GM19023 (cell line): Measurements from ENCODE around the gene GPR160.

ENCODE experiments used
- ATAC-seq: cut with Tn5 transposase; IDR thresholded peaks from one replicate; pipeline ENCODE4 v1.9.1; 2021; ENCODE audit warnings: mild to moderate bottlenecking, moderate library complexity; ENCODE audit not compliant: unreplicated experiment

Gene GPR160

DNA sequence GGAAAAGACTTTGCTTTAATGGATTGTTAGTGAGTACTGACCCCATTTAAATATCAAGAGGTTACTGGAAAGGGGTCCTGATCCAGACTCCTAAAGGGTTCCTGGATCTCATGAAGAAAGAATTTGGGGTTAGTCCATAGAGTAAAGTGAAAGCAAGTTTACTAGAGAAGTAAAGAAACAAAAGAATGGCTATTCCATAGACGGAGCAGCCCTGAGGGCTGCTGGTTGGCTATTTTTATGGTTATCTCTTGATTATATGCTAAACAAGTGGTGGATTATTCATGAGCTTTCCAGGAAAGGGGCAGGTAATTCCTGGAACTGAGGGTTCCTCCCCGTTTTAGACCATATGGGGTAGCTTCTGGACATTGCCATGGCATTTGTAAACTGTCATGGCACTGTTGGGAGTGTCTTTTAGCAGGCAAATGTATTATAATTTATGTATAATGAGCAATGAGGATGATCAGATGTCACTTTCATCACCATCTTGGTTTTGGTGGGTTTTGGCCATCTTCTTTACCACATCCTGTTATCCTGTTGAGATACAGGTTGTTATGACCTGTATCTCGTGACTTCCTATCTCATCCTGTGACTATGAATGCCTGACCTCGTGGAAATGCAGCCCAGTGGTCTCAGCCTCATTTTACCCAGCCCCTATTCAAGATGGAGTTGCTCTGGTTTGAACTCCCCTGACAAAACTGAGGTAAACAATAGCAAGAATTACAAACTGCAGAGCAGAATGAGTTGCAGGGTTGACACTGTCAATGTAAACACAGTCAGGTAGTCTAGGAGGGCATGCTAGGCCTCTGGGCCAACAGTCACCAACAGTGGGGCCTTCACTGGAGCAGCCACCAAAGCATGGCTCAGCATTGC, 10.3 kb upstream of the GPR160 start:
- ATAC-seq: no peak

DNA sequence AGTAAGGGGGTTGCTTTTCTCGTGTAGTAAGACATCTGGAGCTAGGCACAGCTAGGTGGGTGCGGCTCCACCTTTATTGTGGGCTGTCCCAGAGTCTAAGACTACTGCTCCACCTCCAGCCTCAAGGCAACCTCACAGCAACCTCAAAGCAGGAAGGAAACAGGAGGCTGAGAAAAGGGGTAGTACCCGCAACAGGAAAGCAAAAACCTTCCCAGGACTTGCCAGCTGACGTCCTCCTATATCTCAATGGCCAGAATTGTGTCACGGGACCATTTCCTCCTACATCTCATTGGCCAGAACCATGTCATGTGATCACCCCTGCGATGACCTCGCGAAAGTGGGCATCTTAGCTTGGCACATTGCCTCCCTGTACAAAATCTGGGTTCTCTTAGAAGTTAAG, 4.3 kb upstream of the GPR160 start:
- ATAC-seq: no peak

DNA sequence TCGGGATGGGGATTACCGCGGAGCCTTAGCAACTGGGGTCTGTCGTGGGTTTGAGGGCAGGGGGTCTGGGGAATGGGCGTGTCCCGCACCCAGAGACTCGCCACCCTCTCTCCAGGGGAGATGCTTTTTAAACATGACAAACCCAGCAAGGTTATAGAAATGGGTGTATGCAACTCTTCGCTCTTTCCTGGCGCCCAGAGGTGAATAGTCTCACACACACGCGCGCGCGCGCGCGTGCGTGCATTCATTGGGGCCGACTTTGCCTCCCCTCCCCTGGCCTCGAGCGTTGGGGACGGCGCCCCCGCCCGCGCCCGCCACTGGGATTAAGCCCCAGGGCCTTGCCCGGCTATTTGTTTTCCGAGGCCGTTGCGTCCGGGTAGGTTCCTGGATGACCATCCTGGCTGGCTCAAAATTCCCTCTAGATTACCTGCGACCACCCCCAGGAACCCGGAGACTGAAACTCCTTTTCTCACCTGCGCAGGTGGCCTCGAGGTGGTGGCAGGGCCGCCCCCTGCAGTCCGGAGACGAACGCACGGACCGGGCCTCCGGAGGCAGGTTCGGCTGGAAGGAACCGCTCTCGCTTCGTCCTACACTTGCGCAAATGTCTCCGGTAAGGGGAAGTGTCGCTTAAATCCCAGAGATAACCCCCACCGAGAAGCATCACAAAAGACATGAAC, 777 bp downstream of the GPR160 start:
- ATAC-seq: peak; percentile 28

DNA sequence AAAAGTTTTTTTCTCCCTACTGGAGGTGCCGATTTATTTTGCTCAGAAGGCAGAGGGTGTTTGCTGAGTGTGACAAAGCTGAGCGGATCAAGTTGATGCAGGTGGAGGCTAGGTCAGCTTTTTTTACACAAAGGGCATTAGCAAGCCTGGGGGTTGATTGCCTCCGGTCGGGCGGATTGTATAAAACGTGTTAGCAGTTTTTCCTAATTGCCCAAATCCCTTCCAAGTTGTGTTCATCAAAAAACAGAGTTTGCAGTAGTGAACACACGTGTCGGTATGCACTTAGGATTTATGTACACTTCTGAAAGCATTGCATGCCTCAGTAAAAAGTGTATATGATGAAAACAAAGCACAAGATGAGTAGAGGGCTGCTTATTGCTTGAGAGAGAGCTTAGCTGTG, 2.6 kb downstream of the GPR160 start:
- ATAC-seq: no peak

DNA sequence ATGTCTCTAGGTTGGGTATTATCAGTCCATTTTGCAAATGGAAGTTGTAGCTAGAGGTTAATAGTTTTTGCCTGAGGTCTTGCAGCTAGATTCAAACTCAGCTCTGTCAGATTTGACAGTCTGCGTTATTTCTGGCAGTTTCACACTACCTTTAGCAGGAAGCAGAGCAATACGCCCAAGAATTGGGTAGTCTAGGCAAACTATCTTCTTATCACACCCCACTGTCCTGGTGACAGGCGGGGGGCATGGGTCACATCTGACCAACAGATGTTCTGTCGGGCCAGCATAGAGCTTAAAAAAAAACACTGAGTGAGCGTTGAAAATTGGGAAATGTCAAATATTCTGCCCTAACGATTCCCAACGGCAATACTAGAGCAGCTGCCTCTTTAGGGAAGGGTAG, 5.7 kb downstream of the GPR160 start:
- ATAC-seq: no peak

- no peak for ATAC-seq
These were observed 6.5 kb downstream of the GPR160 start for GRCh38 chr3:170044271-170044670.

DNA sequence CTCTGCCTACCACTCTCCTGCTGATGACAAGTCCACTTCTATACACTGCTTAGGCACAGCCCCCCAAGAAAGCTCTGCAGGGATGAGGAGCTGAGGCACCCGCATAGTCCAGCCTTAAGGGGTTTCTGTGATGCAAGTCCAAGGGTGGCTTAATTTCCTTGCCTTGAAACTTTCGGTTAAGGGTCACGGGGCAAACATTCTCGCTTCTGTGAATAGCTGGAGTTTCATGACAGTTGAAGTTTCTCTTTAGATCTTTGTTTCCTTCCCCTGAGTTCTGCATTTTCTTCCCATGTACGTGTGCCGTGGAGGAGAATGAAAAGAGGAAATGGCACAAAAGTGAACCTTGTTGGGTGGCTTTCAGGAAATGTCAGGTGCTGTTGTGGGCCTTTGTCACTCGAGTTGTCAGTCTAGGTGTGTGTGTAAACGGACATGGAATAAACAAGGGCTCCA, 7.0 kb downstream of the GPR160 start:
- ATAC-seq: peak; percentile 78

DNA sequence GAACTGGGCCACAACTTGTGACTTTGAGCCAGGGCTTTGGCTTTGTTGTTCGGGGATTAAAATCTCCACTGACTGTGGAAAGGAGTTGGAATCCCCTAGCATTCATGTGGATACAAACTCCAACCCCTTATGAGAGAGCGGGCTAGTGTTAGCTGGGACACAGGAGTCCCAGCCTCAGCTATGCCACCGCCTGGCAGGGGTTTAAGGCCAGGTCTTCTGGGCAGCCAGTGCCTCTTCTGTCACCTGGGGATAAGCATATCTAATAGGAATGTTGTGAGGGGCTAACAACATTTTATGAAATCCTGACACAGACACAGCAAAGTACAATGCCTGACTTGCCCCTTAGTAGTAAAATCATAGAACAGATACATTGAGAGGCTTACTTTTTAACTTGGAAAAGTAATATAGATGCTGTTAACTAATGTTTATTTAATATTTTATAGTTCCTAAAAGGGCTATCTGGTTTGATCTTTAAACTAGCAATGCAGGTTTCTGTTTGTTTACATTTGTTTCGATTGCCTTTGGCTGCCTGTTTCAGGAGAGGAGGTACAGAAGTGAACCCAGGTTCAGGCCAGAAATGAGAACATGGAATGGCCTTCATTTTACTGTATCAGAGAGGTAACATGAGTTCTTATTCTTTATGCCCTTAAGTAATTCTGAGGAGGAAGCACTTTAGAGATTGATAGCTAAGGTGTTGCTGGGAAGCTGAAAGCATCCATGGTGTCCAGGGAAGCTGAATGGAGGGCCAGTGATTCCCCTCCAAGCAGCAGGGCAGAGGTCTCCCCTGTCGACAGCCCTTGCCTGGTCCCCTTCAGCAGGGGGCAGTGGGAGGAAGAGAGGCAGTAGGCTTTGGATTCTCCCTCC, 8.7 kb downstream of the GPR160 start:
- no peak for ATAC-seq

GRCh38 chr3:170047133-170047404, 9.3 kb downstream of the GPR160 start:
- no peak for ATAC-seq

- ATAC-seq: no peak
These were observed 11.6 kb downstream of the GPR160 start for GRCh38 chr3:170049146-170050000.

- no peak for ATAC-seq
These were observed 13.0 kb downstream of the GPR160 start for GRCh38 chr3:170050753-170051152.

DNA sequence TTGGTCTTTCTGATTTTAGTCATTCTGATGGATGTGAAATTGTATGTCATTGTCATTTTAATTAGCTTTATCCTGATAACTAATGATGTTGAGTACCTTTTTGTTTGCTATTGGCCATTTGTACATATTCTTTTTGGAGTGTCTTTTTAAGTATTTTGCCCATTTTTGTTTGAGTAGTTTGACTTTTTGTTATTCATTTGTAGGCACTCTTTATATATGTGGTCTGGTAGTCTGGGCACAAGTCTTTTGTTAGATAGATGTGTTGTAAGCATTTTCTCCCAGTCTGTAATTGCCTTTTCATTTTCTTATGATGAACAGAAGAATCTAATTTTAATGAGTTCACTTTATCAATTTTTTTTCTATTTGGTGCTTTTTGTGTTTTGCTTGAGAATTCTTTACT, 14.6 kb downstream of the GPR160 start:
- no peak for ATAC-seq

- ATAC-seq: no peak
These were observed 16.4 kb downstream of the GPR160 start for GRCh38 chr3:170054204-170054603.

DNA sequence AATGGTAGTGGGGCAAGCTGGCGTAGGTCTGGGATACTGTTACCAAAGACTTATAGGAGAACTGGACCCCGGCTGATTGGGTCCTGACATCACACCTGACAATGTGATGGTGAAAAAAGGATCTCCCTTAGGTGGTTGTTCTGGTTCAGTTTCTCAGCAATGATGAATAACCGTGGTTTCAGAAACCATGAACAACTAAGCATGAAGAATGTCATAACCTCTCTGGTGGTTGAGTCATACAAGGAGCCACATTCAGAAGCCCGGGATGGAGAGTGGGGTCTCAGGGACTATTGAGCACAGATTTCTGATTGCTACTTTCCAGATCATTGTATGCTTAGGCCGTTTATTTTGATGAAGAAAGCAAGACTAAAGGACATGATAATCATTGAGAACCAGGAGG, 17.4 kb downstream of the GPR160 start:
- peak; percentile 65 for ATAC-seq

DNA sequence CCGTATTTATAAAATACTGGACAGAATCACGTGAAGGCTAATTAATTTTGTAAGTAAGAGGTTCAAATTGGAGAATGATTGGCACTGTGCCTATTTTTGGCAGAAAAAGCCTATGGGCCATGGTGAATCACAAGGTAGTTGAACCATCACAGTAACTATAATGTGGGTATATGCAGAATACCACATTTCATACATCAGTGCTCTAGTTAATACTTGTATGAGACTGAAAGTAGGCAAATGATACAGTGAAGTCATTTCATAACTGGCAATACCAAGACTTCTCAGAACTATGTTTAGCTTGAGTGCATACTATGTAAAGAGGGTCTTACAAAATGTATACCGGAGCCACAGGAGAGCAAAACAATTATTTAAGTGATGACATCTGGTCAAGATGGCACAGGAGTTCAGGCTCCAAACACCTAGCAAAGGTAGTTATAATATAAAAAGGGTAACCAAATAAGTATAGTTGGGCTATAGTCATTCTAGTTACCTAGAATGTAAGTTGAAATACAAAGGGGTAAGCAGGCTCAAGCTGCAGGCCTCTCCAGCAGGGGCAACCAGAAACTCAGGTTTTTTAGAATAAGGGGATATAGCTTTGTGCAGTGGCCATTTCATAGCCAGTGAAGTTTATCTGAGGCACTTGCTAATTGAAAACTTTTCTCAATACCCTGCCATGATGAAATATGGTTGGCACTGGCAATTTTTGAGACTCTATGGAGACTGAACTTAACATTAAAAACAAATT, 19.1 kb downstream of the GPR160 start:
- peak; percentile 86 for ATAC-seq

- no peak for ATAC-seq
These were observed 19.8 kb downstream of the GPR160 start for GRCh38 chr3:170057550-170057949.

GRCh38 chr3:170058127-170058526, 20.3 kb downstream of the GPR160 start:
- no peak for ATAC-seq

GRCh38 chr3:170059447-170059846, 21.7 kb downstream of the GPR160 start:
- ATAC-seq: no peak

DNA sequence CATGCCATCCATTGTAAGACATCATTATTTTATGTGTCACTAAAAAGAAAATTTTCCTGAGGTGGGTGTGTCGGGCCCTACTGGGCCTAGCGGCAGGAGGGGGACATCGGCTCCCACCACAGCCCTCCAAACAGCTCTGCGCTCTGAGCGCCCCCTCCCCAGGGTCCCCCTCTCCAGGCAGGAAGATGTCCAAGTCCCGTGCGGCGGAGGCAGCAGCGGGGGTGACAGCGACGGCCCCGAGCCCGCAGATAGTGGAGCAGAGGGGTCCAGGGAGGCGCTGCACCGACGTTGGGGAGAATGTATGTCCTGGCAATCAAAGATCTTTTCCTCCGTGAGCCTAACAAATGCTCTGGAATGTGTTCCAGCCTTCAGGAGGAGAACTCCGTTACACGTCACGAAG, 24.3 kb downstream of the GPR160 start:
- no peak for ATAC-seq

- ATAC-seq: no peak
These were observed 25.0 kb downstream of the GPR160 start for GRCh38 chr3:170062769-170063168.
